Measurements from ENCODE around the gene GIGYF2. TPM values are rescaled to one million over a fixed set of nuclear protein-coding genes. Genes with fewer than 3 reads are reported as not detected.

Gene GIGYF2
- total RNA-seq, 1 experiment from 2014 or later = 60.6 TPM

DNA sequence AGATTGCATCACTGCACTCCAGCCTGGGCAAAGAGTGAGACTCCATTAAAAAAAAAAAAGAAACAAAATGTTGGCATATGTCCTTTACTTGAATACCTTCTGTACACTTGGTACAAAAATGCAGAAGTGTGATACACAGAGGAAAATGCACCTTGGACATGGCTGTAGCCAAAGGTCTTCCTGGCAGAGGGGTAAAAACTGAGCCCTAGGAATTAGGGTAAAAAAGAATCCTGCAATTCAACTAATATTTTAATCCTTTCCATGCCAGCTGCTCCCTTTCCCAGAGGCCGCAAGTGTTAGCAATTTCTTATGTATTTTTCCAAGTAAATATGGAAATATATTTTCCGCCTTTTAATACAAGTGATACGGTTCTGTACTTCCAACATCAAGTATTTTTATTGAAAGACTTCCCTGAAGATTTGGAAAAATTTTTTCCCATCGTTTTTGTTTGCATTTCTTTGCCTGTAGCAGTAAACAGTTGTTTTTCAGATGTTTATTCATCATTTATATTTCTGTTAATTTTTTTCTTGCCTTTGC, 53.1 kb downstream of the GIGYF2 start:
- Histone ChIP-seq H3K27me3 (ENCODE audit: insufficient read depth, low read length) (no peaks in the 10 kb centered on the region), H3K4me3 (replicated peaks in 1 of 2; ENCODE audit: low read depth in 1 of 2, low read length in 2 of 2) (no peak overlapping the region), H3K9me2 (ENCODE audit: insufficient read depth) (no peaks in the 10 kb centered on the region), H2AFZ (ENCODE audit: low read depth, low read length, poor library complexity, severe bottlenecking) (no peak overlapping the region), H3K9me3 (ENCODE audit: control insufficient read depth in 1 of 2, insufficient read depth in 1 of 2, low read depth in 1 of 2, low read length in 2 of 2) (no peaks in the 10 kb centered on the region), H4K20me1 (ENCODE audit: insufficient read depth) (no peaks in the 10 kb centered on the region), H3K79me2 (ENCODE audit: insufficient read depth, low read length) (peaks cover 13% of the 10 kb centered on the region), H3K36me3 (ENCODE audit: control insufficient read depth in 1 of 2, insufficient read depth in 2 of 2, low read length in 2 of 2) (peaks cover 0 to 10% of the 10 kb centered on the region in 2 experiments; a peak in 3 of 4 replicates), H3K4me2 (ENCODE audit: low read length) (peak overlapping the region; percentile 36; the same call in 1 of the 2 replicates), H3K9ac (ENCODE audit: low read length) (no peak overlapping the region), H3K4me1 (ENCODE audit: control insufficient read depth in 1 of 2, insufficient read depth in 2 of 2, low read length in 2 of 2) (peaks cover 5 to 14% of the 10 kb centered on the region in 2 experiments; a peak in 3 of 4 replicates), H3K27ac (ENCODE audit: low read depth, low read length) (no peak overlapping the region)
- ATAC-seq = no peak
- intact Hi-C loops (cut with micrococcal nuclease) = no loop called here
- BruUV-seq (replicated peaks) = no TSS peak
- CTCF ChIA-PET = no interaction called here
- POLR2A ChIA-PET = no interaction called here
- TF ChIP-seq POLR2A (IDR thresholded peaks at IDR 0.05; ENCODE audit: borderline replicate concordance, extremely low read depth, insufficient read depth, insufficient read length) = no peak
- TF ChIP-seq, protein P1, sequence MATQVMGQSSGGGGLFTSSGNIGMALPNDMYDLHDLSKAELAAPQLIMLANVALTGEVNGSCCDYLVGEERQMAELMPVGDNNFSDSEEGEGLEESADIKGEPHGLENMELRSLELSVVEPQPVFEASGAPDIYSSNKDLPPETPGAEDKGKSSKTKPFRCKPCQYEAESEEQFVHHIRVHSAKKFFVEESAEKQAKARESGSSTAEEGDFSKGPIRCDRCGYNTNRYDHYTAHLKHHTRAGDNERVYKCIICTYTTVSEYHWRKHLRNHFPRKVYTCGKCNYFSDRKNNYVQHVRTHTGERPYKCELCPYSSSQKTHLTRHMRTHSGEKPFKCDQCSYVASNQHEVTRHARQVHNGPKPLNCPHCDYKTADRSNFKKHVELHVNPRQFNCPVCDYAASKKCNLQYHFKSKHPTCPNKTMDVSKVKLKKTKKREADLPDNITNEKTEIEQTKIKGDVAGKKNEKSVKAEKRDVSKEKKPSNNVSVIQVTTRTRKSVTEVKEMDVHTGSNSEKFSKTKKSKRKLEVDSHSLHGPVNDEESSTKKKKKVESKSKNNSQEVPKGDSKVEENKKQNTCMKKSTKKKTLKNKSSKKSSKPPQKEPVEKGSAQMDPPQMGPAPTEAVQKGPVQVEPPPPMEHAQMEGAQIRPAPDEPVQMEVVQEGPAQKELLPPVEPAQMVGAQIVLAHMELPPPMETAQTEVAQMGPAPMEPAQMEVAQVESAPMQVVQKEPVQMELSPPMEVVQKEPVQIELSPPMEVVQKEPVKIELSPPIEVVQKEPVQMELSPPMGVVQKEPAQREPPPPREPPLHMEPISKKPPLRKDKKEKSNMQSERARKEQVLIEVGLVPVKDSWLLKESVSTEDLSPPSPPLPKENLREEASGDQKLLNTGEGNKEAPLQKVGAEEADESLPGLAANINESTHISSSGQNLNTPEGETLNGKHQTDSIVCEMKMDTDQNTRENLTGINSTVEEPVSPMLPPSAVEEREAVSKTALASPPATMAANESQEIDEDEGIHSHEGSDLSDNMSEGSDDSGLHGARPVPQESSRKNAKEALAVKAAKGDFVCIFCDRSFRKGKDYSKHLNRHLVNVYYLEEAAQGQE (IDR thresholded peaks at IDR 0.05; ENCODE audit: low read depth) = no peak
- TF ChIP-seq, protein P2, sequence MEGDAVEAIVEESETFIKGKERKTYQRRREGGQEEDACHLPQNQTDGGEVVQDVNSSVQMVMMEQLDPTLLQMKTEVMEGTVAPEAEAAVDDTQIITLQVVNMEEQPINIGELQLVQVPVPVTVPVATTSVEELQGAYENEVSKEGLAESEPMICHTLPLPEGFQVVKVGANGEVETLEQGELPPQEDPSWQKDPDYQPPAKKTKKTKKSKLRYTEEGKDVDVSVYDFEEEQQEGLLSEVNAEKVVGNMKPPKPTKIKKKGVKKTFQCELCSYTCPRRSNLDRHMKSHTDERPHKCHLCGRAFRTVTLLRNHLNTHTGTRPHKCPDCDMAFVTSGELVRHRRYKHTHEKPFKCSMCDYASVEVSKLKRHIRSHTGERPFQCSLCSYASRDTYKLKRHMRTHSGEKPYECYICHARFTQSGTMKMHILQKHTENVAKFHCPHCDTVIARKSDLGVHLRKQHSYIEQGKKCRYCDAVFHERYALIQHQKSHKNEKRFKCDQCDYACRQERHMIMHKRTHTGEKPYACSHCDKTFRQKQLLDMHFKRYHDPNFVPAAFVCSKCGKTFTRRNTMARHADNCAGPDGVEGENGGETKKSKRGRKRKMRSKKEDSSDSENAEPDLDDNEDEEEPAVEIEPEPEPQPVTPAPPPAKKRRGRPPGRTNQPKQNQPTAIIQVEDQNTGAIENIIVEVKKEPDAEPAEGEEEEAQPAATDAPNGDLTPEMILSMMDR (IDR thresholded peaks at IDR 0.05 in 2 of 3, conservative IDR thresholded peaks at IDR 0.05 in 1 of 3; ENCODE audit: borderline replicate concordance in 1 of 3, insufficient read depth in 1 of 3, low read depth in 2 of 3, low read length in 2 of 3) = no peak
- no peak for TF ChIP-seq ZNF274 (IDR thresholded peaks at IDR 0.05; ENCODE audit: low read depth, low read length)
- no peak for DNase-seq (ENCODE audit: low read depth, low spot score)
- RAD21 ChIA-PET (ENCODE audit: low non-redundant PET in 1 of 2, low total read pairs in 2 of 2, uncharacterized antibody in 2 of 2, unreplicated experiment in 2 of 2) = no interaction called here

Data from HCT116 (cell line).